Inflammatory macrophage (primary cell): ENCODE measurements around the gene DSC2.
"Not testable (repeated sequence)": the region's sequence is repeated elsewhere in the genome, so short reads cannot be mapped to it uniquely, and the experiment has no call there.

Experiments
- DNase-seq, 2 donors: peaks; one replicate each; pipeline ENCODE4 v3.0.0-alpha.2; 2020 to 2022
- total RNA-seq, 18 experiments: gene quantifications; one replicate each; lab custom pipeline; 2026; ENCODE audit warnings: mixed read lengths in 6 of 18, inconsistent platforms in 2 of 18; lab: John Stamatoyannopoulos, UW

The DSC2 gene
- total RNA-seq, result 14.1 to 92.4 (median 34.8) reads per million in 18 experiments

DNA sequence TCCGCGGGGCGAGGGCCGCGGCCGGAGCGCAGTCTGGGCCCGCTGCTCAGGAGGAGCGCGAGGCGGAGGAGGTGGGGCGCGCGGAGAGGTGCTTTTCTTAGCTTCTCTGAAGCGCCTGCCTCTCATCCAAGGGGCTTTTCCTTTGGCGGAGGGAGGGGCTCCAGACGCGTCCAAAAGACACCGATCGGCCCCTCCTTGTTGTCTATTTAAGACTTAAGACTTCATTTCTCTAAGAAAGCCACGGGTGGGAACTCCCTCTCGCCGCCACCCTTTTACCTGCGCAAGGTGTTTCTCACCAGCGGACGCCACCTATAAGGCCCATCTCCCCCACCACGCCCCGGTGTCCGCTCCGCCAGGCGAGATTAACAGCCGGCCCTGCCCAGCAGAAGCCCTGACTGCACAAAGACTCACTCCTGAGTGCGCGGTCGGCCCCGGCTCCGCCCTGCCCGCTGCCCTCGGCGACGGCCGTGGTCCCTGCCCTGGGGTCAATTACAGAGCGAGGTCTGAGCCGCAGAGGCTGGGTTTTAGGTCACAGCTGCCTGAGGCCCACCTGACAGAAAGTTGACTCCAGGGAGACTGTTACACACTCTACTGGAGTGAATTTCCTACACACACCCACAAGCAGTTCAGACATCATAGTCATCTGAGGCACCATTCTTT lies at the start of gene DSC2:
Gene DSC2, minus strand, starts transcription at position 397 of the 660 bp plus-strand sequence. CDS start 450 bp downstream, outside the sequence.
- DNase-seq, result no peak

DNA sequence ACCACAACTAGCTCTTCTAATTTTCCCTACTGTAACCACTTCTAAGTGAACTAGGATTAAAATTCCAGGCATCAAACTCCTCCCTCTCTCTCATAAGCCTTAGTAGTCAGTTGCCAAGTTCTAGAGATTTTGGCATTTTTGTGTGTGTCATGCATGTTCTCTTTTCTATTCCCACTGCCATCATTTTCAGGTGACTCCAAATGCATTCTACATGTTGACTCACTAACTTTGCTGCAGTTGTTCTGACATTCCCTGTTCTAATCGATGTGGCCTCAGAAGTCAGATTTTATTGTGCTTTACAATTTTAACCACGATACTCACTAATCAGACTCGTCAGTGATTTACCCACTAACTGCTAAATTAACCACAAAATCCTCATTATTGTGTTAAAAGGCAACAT lies 47.1 kb upstream of the DSC2 start:
- no peak for DNase-seq

DNA sequence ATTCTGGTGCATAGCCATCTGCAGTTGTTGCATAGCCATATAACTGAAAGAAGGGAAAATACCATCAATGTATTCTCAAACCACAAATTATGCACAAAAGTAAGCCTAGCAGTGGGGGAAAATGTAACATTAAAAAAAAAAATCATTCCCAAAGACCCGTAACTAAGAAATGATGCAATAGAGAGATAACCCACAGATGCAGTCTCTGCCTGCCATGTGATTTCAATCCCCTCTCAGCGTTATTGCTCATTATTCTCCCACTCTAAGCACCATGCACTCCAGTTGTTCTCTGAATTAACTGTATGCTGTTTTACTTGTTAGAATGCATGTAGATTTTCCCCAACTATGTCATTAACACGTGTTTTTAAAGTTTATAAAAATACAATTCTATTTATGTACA lies 46.4 kb upstream of the DSC2 start:
- no peak for DNase-seq

DNA sequence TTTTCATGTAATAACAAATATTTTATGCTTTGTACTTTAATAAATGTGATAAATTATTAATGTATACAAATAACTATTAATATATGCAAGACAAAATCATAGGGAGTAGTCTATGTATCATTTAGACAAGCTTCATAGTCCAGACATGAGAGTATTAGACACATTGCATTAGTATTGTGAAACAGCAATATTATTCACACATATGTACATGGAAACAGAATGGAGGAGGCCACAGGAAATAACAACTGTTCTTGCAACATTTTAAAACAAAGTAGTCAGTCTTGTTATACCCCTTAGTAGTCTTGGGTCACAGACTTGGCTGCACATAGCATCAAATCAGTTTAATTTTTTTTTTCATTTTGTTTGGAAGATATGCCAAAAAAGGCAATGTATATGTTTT lies 44.6 kb upstream of the DSC2 start:
- DNase-seq, result peak in 1 of 2 donors; percentile 14

DNA sequence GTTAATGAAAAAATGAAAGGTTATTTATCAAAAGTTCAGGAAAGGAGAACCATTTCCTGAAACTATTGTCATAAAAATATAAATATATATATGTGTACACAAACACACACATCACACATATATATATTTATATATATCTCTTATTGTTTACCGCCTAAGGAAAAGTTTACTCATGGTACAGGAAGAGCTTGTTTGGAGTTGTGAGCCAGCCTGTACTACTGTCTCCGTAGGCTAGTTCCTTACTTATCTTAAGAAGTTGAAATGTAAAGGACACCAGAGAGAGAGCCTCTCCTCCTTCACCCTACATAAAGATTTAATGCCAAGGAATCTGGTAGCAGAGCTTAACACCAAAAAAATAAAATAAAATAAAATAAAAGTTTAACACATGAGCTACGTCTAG lies 40.8 kb upstream of the DSC2 start:
- no peak for DNase-seq

DNA sequence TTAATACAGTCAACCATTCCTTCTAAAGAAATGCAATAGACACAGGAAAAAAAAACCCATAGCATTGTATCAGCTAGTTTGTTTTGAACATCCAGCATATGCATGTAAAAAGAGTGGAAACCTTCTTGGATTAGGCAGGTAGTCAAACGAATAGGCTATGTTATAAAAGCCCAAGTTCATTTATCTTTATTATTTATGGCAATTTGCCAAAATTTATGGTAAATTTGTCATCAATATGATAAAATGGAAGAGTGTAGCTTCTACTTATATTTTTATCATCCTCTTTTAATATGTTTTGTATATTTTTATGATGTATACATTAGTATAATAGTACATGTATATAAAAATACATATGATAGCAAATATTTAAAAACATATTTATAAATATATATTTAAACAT lies 36.5 kb upstream of the DSC2 start:
- DNase-seq, result no peak

DNA sequence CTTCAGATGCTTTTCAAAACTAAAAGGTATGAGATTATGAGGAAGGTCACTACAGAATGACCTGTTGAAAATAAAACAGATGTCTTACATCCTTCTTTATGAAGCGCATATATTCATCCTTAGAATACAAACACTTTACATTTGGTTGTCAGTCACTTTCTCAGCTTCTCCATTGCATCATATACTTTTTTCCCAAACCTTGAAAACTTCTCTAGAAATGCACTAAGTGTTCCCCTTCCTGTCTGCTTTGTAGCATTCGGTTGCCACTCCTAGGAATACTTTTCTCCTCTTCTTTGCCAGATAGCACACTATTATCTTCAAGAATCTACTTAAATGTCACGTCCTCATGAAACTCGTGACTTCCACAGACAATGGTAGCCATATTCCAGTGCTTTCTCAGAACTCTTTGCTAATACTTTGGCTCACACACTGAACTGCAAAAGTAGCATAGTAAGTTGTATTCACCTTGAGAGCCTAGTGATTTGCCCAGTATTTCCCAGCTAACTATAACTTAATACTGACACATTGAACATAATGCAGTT lies 32.8 kb upstream of the DSC2 start:
- DNase-seq, result no peak

DNA sequence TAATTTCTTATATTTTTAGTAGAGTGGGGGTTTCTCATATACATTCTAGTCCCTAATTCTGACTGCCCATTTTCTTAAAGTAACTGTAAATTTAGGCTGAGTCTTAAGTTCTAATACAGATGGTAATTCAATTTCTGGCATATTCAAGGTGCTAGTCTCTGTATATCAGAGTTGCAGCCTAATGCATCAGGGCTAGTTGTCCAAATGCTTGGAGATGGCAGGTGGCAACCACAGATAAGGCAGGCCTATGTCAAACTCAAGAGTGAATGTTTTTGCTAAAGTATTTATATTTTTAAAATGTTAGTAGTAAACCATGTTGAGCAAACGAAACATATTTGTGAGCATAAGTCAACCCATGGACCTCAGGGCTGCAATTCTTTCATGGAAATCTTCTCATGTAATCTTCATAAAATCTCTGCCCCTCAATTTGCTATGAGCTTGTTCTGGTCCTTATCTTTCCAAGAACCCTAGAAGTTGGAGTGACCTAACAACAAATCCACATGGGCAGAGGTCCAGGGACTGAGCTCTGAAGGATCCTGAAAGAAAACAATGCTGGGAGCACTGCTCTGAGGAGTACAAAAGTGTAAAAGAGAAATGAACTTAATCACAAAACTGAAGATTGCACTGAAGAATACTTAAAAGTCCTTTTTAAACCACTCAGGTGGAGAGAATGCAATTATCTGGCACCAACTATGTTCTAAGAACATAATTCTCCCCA lies 27.3 kb upstream of the DSC2 start:
- no peak for DNase-seq

DNA sequence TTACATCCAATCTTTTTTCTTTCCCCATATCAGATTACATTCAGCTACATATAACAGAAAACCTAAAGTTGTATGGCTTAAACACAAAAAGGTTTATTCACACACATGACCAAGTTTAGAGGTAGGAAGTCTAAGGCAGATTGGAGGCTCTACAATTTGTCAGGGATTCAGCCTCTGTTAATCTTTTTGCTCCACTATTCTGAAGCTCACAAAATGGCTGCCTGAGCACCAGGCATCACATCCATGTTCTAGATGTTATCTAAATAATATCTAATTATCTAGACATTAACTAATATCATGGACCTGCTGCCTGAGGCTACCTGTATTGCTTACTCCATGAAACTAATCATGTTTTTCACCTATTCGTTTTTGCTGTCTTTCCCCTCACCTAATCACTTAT lies 23.7 kb upstream of the DSC2 start:
- DNase-seq, result no peak

DNA sequence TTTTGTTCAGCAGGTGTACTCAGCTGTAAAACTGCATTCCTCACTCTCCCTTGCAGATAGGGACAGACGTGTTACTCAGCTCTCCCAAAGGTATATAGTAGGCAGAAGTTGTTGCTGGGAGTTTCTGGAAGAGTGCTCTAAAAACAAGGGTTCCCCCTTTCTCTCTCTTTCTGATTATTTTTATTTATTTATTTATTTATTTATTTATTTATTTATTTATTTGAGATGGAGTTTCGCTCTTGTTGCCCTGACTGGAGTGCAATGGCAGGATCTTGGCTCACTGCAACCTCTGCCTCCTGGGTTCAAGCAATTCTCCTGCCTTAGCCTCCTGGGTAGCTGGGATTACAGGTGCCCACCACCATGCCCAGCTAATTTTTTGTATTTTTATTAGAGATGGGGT lies 20.9 kb upstream of the DSC2 start:
- not testable (repeated sequence) for DNase-seq

DNA sequence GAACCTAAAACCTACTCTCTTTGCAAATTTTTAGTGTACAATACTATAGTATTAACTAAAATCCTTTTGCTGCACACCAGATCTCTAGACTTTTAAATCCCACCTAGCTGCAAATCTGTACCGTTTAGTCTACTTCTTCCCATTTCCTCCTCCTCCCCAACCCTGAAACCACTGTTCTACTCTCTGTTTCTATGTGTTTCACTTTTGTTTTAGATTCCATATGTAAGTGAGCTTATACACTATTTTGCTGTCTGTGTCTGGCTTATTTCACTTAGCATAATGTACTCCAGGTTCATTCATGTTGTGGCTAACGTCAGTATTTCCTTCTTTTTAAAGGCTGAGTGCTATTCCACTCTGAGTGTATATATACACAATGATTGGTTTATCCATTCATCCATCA lies 18.4 kb upstream of the DSC2 start:
- no peak for DNase-seq

DNA sequence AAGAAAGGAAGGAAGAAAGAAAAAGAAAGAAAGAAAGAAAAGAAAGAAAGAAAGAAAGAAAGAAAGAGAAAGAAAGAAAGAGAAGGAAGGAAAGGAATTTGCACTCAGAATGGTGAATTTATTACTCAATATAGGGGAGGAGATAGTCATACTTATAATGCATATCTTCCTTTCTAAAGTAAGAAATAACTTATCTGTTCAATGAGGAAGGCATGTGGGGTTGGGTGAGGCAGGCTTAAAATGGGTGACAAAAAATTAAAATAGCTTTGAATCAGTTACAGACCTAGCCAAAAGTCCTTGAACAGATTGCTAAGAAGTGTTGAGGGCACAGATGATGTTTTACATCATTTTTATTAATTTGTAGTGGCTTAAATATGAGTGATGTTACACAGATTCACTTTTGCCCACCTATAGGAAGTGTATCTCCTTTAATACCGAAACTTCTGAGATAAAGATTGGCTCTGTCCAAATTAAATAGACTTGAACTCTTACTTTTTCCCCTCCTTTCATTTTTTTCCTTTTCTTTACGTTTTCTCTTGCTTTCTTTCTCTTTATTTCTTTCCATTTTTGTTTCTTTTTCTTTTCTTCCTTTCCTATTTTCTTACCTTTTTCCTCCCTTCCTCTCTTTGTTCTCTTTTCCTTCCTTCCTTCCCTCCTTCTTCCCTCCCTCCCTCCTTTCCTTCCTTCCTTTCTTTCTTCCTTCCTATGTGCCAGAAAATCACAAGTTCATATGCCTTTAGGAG lies 14.8 kb upstream of the DSC2 start:
- no peak for DNase-seq

DNA sequence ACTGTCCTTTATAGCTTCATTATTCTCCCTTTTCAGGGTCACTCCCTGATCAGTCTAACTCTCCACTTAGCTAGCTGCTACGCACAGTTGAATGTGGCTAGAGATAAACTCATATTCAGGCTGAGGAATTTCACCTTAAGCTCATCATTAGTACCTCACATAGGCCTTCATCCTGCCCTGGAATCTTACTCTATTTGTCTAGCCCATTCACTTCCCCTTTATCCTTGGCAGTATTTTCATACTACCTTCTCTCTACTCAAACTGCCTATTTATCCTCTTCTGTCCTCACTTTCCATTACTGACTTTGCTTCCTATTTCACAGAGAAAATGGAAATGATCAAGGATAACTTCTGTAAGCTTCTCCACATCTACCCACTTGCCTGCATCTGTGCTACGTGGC lies 10.6 kb upstream of the DSC2 start:
- DNase-seq, result no peak

DNA sequence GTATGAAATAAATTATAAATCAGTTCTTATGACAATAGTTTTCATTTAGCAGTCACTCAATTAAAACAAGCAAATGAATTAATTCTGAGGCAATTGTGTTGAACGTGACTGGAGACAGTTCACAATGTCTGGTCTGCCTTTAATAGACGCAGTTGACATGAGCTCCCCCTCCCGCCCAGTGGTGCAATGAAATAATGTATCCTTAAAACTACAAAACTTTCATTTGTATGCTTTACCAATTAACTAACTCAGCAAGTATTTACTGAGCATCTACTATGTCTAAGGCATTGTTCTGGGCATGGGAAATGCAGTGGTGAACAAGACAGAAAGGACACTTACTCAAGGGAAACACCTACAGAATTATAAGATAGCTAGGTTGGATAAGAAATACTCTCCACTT lies 3.5 kb upstream of the DSC2 start:
- DNase-seq, result no peak

DNA sequence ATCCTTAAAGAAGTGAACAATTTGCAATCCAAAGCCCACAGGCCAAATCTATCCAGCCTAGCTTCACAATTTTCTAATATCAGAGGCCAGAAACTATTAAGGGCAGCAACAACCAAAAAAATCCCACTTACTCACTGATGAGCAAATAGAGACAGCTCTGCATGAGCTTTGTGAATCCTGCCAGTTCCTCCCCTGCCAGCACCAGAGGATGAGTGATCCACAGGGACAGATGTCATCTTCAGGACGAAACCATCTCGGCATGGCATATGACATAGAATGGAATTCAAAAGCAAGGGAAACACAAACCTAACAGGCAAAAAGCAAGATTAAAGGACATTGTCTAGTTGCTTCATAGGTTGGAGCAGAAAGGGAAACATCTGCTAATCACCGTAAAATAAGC lies 2.2 kb upstream of the DSC2 start:
- no peak for DNase-seq

DNA sequence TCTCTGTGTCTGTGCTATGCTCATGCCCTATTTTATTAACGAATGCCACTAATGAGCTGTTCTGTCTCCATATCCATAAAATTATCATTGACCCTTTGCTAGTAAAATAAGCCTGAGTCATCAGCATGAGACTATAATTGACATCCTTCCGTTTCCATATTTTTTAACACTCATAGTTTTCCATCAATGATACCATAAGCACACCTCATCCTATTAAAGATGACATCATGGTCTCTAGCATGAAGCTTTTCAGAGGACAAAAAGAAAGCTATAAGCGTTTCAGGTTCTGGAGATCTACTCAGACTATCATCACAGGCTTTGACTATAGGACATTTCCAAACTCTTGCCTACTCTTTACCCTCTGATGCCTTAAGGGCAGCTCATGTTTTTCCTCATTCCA lies 1.2 kb upstream of the DSC2 start:
- no peak for DNase-seq

DNA sequence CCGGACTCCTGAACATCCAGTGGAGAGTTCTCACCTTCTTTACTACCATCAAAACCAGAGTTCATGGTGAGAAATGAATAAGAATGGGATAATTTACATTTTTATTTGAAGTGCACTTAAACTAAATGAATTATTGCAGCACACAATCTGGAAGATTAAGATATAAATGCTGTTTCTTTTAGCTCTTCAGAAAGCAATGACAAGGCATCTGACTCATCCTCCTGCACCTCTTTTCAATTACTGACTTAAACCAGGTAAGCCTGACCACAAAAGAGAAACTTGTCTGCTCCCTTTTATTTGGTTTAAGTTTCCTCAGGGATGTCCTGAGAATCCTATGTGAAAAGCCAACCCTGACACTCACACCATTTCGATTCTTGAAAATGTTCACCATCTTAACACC lies 720 bp upstream of the DSC2 start:
- no peak for DNase-seq

DNA sequence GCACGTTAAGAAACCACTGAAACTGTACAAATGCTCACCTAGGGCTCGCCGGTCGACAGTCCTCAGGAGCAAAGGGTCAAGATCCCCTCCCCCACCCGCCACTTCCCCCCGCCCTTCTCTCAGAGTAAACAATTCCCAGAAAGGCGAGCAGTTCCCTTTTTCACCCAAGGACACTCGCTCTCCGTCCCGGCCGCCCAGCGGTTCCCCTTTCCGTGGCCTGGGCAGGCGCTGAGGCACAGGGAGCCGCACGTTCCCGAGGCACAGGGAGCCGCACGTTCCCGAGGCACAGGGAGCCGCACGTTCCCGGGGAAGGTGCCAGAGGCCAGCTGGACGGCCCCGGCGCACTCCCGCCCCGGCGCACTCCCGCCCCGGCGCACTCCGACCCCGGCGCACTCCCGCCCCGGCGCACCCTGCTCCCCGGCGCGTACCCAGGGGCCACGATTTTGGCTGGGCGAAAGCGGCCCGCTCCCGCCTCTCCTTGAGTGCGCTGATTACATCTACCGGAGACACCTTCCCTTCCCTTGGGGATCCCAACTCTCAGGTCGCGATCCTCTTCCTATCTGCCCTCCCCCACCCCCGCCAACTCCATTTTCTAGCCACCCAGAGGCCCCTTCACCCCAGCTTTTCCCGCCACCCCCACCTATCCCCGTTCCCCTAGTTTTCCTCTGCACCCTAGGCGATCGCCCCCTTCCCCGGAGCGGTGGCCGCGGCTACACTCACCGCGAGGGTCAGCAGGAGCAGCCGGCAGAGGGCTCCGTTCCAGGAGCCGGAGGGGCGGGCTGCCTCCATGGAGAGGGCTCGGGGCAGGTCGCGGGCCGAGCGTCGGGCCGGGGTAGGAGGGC lies 817 bp downstream of the DSC2 start:
- peak; percentile 89 to 91 for DNase-seq

DNA sequence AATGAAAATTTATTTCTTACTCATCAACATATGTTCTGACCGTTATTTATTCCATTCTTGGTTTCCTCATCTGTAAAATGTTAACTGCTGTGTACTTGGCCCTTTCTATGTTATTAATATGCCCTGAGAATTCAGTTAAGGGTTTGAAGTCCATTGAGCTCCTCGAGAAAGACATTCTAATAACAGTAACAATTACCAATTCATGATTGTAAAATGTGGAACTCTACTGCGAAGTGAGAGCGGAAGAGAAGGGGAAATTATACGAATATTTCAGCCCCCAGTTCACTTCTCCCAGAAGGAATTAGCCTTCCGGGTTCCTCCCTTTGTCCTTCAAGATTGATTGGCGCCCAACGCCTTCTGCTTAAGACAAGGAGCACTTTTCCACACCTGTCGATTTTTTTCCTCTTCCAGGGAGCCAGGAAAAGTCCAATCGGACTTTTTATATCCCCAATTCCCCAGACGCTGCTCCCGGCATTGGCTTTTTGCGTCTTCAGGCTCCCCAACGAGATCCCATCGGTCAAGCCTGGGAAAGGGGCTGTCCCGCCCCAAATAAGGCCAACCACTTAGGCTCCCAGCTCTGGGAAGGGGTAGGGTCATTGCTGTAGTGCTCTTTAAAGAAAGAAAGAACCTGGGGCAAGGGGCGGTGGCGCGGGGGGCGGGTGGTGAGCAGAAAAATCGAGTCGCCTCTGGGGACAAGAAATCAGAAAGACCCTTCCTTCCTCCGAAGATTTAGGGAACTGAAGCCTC lies 1.6 kb downstream of the DSC2 start:
- DNase-seq, result peak; percentile 18 to 40

DNA sequence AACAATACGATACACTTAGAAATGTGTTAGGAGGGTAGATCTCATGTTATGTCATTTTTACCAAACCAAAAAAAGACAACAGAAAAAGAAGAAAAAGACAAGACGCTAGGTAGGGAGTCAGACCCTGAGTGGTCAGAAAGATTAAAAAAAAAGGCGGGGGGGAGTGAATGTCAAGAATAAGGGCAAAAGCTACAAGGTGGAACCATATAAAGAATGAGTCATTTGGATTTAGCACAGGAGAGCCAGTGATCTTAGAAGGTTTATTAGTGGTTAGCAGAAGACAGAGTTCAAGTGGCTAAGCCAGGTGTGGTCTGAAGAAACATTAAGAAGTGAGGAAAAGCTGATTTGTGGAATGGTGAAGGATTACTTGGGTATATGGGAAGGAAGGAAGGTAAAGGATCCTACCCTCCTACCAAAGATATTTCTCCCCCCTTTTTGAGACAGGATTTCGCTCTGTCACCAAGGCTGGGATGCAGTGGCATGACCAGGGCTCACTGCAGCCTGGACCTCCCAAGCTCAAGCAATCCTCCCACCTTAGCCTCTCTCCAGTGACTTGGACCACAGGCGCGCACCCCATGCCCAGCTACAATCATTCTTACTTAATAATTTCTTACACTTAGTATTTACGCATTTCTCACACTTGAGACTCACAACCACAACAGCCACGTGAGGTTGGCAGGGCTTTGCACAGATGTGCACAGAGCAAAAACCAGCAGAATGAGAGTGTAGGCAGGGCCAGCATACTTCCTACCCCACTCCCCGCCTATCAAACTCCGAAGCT lies 2.6 kb downstream of the DSC2 start:
- no peak for DNase-seq

DNA sequence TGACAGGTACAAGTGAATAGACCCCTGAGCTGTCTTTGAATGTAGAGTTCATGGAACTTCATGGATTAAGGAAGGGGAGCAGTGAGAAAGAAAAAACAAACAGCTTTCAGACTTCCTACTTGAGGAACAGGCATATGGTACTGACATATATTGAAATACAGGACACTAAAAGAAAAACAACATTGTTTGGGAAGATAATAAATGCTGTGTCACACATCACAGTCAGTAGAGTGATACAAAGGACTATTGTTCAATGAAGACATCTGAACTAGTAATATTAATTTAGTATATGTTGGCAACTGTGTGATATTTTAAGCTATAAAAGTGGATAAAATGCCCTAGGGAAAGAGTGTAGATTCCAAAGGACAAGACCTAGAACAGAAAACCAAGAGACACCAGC lies 3.3 kb downstream of the DSC2 start:
- DNase-seq, result no peak
